ENCODE measurements around the gene MSL1. TPM values are rescaled to one million over a fixed set of nuclear protein-coding genes. Genes with fewer than 3 reads are reported as not detected.

The MSL1 gene
- total and polyA plus RNA-seq, 4 experiments from 2014 or later = 6.0 to 133 (median 69.3) TPM

GRCh38 chr17:40091691-40092397 is 29.9 kb upstream of the MSL1 start:
- Histone ChIP-seq H3K4me1 (ENCODE audit: insufficient read depth, low read length) (peaks cover 35% of the 10 kb centered on the region), H3K9me3 (ENCODE audit: control insufficient read depth in 1 of 2, low read length in 2 of 2) (no peaks in the 10 kb centered on the region), H3K4me3 (ENCODE audit: low read length in 2 of 2) (no peak overlapping the region), H3K36me3 (ENCODE audit: insufficient read depth, low read length) (peaks cover 48% of the 10 kb centered on the region), H3K27ac (ENCODE audit: low read depth, low read length) (no peak overlapping the region), H3K27me3 (ENCODE audit: insufficient read depth, low read length) (no peaks in the 10 kb centered on the region)
- ChIA-PET POLR2A (ENCODE audit: partially characterized antibody) (interaction anchor here (0.8 to 16.2 kb wide), 4 partner anchors 9 to 29 kb away, joined by 4 to 494 read pairs (median 154); partner anchors contain the start of genes NR1D1 and THRA), CTCF (ENCODE audit: partially characterized antibody) (interaction anchor here (1.1 to 13.8 kb wide), 3 partner anchors 16 to 76 kb away, joined by 3 to 217 read pairs (median 5); no protein-coding TSS in a partner anchor)
- Mint-ChIP-seq H3K4me1 (peaks cover 33 to 49% (median 39%) of the 10 kb centered on the region in 4 donors), H3K36me3 (peaks cover 33 to 60% of the 10 kb centered on the region in 2 donors), H3K4me3 (no peak overlapping the region), H3K27ac (peak overlapping the region in 4 of 7 donors; percentile 51 to 74 (median 64)), H3K27me3 (no peaks in the 10 kb centered on the region), H3K9me3 (no peaks in the 10 kb centered on the region)
- peak in 1 of 5 donors; percentile 41 for DNase-seq
- intact Hi-C loops (cut with micrococcal nuclease) = no loop called here

- Mint-ChIP-seq H3K4me1 (peaks cover 37 to 51% (median 39%) of the 10 kb centered on the region in 4 donors), H3K27me3 (no peaks in the 10 kb centered on the region), H3K27ac (peak overlapping the region in 2 of 7 donors; percentile 29 to 74), H3K9me3 (no peaks in the 10 kb centered on the region), H3K36me3 (peaks cover 32 to 58% of the 10 kb centered on the region in 2 donors), H3K4me3 (peak overlapping the region in 2 of 8 donors; percentile 32 to 36)
- intact Hi-C loops (cut with micrococcal nuclease) = no loop called here
- Histone ChIP-seq H3K27ac (ENCODE audit: low read depth, low read length) (no peak overlapping the region), H3K36me3 (ENCODE audit: insufficient read depth, low read length) (peaks cover 41% of the 10 kb centered on the region), H3K4me1 (ENCODE audit: insufficient read depth, low read length) (peaks cover 42% of the 10 kb centered on the region), H3K27me3 (ENCODE audit: insufficient read depth, low read length) (no peaks in the 10 kb centered on the region), H3K9me3 (ENCODE audit: control insufficient read depth in 1 of 2, low read length in 2 of 2) (no peaks in the 10 kb centered on the region), H3K4me3 (ENCODE audit: low read length in 2 of 2) (no peak overlapping the region)
- DNase-seq = peak in 1 of 5 donors; percentile 5
- ChIA-PET POLR2A (ENCODE audit: partially characterized antibody) (interaction anchor here (1.2 to 16.2 kb wide), 5 partner anchors 12 to 30 kb away, joined by 4 to 494 read pairs (median 13); partner anchors contain the start of gene THRA), CTCF (ENCODE audit: partially characterized antibody) (interaction anchor here (0.5 to 13.8 kb wide), 4 partner anchors 14 to 76 kb away, joined by 4 to 217 read pairs (median 8); no protein-coding TSS in a partner anchor)
These were observed 29.2 kb upstream of the MSL1 start for GRCh38 chr17:40092581-40092980.

- H3K9me3 Mint-ChIP-seq = no peaks in the 10 kb centered on the region
- ChIA-PET CTCF (ENCODE audit: partially characterized antibody) (interaction anchor here (0.5 to 13.8 kb wide), 4 partner anchors 15 to 75 kb away, joined by 4 to 217 read pairs (median 8); no protein-coding TSS in a partner anchor), POLR2A (ENCODE audit: partially characterized antibody) (interaction anchor here (0.8 to 16.2 kb wide), 8 partner anchors 8 to 47 kb away, joined by 4 to 494 read pairs (median 5); partner anchors contain the start of genes CASC3, MED24 and THRA)
- H3K4me3 ChIP-seq (ENCODE audit: low read length in 2 of 2) = no peak overlapping the region
- peaks cover 36 to 54% of the 10 kb centered on the region in 2 donors for H3K36me3 Mint-ChIP-seq
- H3K4me3 Mint-ChIP-seq = peak overlapping the region in 3 of 8 donors; percentile 13 to 54 (median 32)
- peaks cover 47% of the 10 kb centered on the region for H3K4me1 ChIP-seq (ENCODE audit: insufficient read depth, low read length)
- peak in 1 of 5 donors; percentile 33 for DNase-seq
- peak overlapping the region; percentile 55 to 91 (median 65) for H3K27ac Mint-ChIP-seq
- H3K9me3 ChIP-seq (ENCODE audit: control insufficient read depth in 1 of 2, low read length in 2 of 2) = no peaks in the 10 kb centered on the region
- no peaks in the 10 kb centered on the region for H3K27me3 ChIP-seq (ENCODE audit: insufficient read depth, low read length)
- H3K27me3 Mint-ChIP-seq = no peaks in the 10 kb centered on the region
- no peak overlapping the region for H3K27ac ChIP-seq (ENCODE audit: low read depth, low read length)
- intact Hi-C loops (cut with micrococcal nuclease) = no loop called here
- H3K4me1 Mint-ChIP-seq = peaks cover 41 to 56% (median 44%) of the 10 kb centered on the region in 4 donors
- peaks cover 36% of the 10 kb centered on the region for H3K36me3 ChIP-seq (ENCODE audit: insufficient read depth, low read length)
These were observed 28.7 kb upstream of the MSL1 start for GRCh38 chr17:40093005-40093579.

- Mint-ChIP-seq H3K27ac (peak overlapping the region; percentile 55 to 91 (median 73)), H3K4me3 (peak overlapping the region in 3 of 8 donors; percentile 13 to 54 (median 34)), H3K9me3 (no peaks in the 10 kb centered on the region), H3K27me3 (no peaks in the 10 kb centered on the region), H3K36me3 (peaks cover 36 to 52% of the 10 kb centered on the region in 2 donors), H3K4me1 (peaks cover 47 to 62% (median 50%) of the 10 kb centered on the region in 4 donors)
- H3K27ac ChIP-seq (ENCODE audit: low read depth, low read length) = no peak overlapping the region
- H3K9me3 ChIP-seq (ENCODE audit: control insufficient read depth in 1 of 2, low read length in 2 of 2) = no peaks in the 10 kb centered on the region
- intact Hi-C loops (cut with micrococcal nuclease) = no loop called here
- peaks cover 31% of the 10 kb centered on the region for H3K36me3 ChIP-seq (ENCODE audit: insufficient read depth, low read length)
- POLR2A ChIA-PET (ENCODE audit: partially characterized antibody) = interaction anchor here (0.5 to 16.2 kb wide), 8 partner anchors 9 to 539 kb away, joined by 4 to 494 read pairs (median 5); partner anchors contain the start of genes CASC3, MED24 and THRA
- no peaks in the 10 kb centered on the region for H3K27me3 ChIP-seq (ENCODE audit: insufficient read depth, low read length)
- no peak overlapping the region for H3K4me3 ChIP-seq (ENCODE audit: low read length in 2 of 2)
- CTCF ChIA-PET (ENCODE audit: partially characterized antibody) = interaction anchor here (1.7 to 13.8 kb wide), 4 partner anchors 18 to 75 kb away, joined by 5 to 217 read pairs (median 8); no protein-coding TSS in a partner anchor
- peaks cover 53% of the 10 kb centered on the region for H3K4me1 ChIP-seq (ENCODE audit: insufficient read depth, low read length)
- peak in 1 of 5 donors; percentile 30 for DNase-seq
These were observed 28.1 kb upstream of the MSL1 start for GRCh38 chr17:40093580-40094201.

GRCh38 chr17:40094874-40095273 is 26.9 kb upstream of the MSL1 start:
- intact Hi-C loops (cut with micrococcal nuclease) = no loop called here
- no peak overlapping the region for H3K4me3 ChIP-seq (ENCODE audit: low read length in 2 of 2)
- H3K27me3 Mint-ChIP-seq = no peaks in the 10 kb centered on the region
- no peak for DNase-seq
- no peaks in the 10 kb centered on the region for H3K9me3 Mint-ChIP-seq
- peaks cover 25% of the 10 kb centered on the region for H3K36me3 ChIP-seq (ENCODE audit: insufficient read depth, low read length)
- H3K36me3 Mint-ChIP-seq = peaks cover 36 to 56% of the 10 kb centered on the region in 2 donors
- peak overlapping the region; percentile 92 for H3K27ac ChIP-seq (ENCODE audit: low read depth, low read length)
- H3K27me3 ChIP-seq (ENCODE audit: insufficient read depth, low read length) = no peaks in the 10 kb centered on the region
- peaks cover 63% of the 10 kb centered on the region for H3K4me1 ChIP-seq (ENCODE audit: insufficient read depth, low read length)
- H3K9me3 ChIP-seq (ENCODE audit: control insufficient read depth in 1 of 2, low read length in 2 of 2) = no peaks in the 10 kb centered on the region
- H3K4me3 Mint-ChIP-seq = peak overlapping the region in 6 of 8 donors; percentile 17 to 99 (median 83)
- H3K27ac Mint-ChIP-seq = peak overlapping the region; percentile 52 to 99 (median 95)
- ChIA-PET POLR2A (ENCODE audit: partially characterized antibody) (interaction anchor here (1.0 to 16.2 kb wide), 9 partner anchors 10 to 97 kb away, joined by 3 to 494 read pairs (median 9); partner anchors contain the start of genes CASC3, MED24, MSL1 and THRA), CTCF (ENCODE audit: partially characterized antibody) (interaction anchor here (1.0 to 13.8 kb wide), 5 partner anchors 9 to 66 kb away, joined by 4 to 217 read pairs (median 9); no protein-coding TSS in a partner anchor)
- H3K4me1 Mint-ChIP-seq = peaks cover 49 to 71% (median 58%) of the 10 kb centered on the region in 4 donors

- no peaks in the 10 kb centered on the region for H3K9me3 Mint-ChIP-seq
- peak overlapping the region in 1 of 2 donors; percentile 43 for H3K4me3 ChIP-seq (ENCODE audit: low read length in 2 of 2)
- peak overlapping the region; percentile 80 to 99 (median 92) for H3K4me3 Mint-ChIP-seq
- H3K27ac ChIP-seq (ENCODE audit: low read depth, low read length) = peak overlapping the region; percentile 92
- H3K27me3 ChIP-seq (ENCODE audit: insufficient read depth, low read length) = no peaks in the 10 kb centered on the region
- H3K27me3 Mint-ChIP-seq = no peaks in the 10 kb centered on the region
- H3K27ac Mint-ChIP-seq = peak overlapping the region; percentile 86 to 99 (median 95)
- H3K4me1 Mint-ChIP-seq = peaks cover 48 to 75% (median 61%) of the 10 kb centered on the region in 4 donors
- peaks cover 25% of the 10 kb centered on the region for H3K36me3 ChIP-seq (ENCODE audit: insufficient read depth, low read length)
- peak in 1 of 5 donors; percentile 48 for DNase-seq
- ChIA-PET POLR2A (ENCODE audit: partially characterized antibody) (interaction anchor here (0.9 to 16.2 kb wide), 13 partner anchors 9 to 452 kb away, joined by 3 to 494 read pairs (median 9); partner anchors contain the start of genes CASC3, MED24, MSL1 and THRA), CTCF (ENCODE audit: partially characterized antibody) (interaction anchor here (1.0 to 13.8 kb wide), 4 partner anchors 10 to 66 kb away, joined by 4 to 217 read pairs (median 12); no protein-coding TSS in a partner anchor)
- H3K9me3 ChIP-seq (ENCODE audit: control insufficient read depth in 1 of 2, low read length in 2 of 2) = no peaks in the 10 kb centered on the region
- intact Hi-C loops (cut with micrococcal nuclease) = no loop called here
- peaks cover 36 to 52% of the 10 kb centered on the region in 2 donors for H3K36me3 Mint-ChIP-seq
- peaks cover 66% of the 10 kb centered on the region for H3K4me1 ChIP-seq (ENCODE audit: insufficient read depth, low read length)
These were observed 26.3 kb upstream of the MSL1 start for GRCh38 chr17:40095351-40095943.
